Measurements from ENCODE around the gene RHO. TPM values are rescaled to one million over a fixed set of nuclear protein-coding genes. Genes with fewer than 3 reads are reported as not detected.

RHO gene
- total RNA-seq, 8 experiments from 2014 or later: 0.04 to 0.42 (median 0.10) TPM; not detected in 3

GRCh38 chr3:129584631-129585030 lies 56.2 kb downstream of the RHO start:
- in situ Hi-C loops (cut with MboI; ENCODE audit: low pct_unique_long_range_greater_than_20kb in 2 of 9, low sequenced_read_pairs in 9 of 9, unreplicated experiment in 9 of 9): no loop called here
- H3K4me3 ChIP-seq: no peak overlapping the region
- ATAC-seq (replicated peaks in 6 of 8): no peak

More at GRCh38 chr3:129584631-129585030, 56.2 kb downstream of the RHO start:
- Histone ChIP-seq H3K4me1 (replicated peaks in 1 of 2) (peaks cover 4 to 11% of the 10 kb centered on the region in 2 donors), H3K27ac (no peak overlapping the region)
- 92 to 100% (median 100%) methylated on average over 1 to 3 of the region's 3 CpGs; no CpG with 5 or more reads in 6 of the 10 experiments for WGBS, 10 experiments

Other genes starting within 250 kb of the RHO start
- 10 to 100 TPM; 18.4 to 40.3 (median 20.7) TPM for gene HMCES, start 249.8 kb upstream of the RHO start, total RNA-seq
- 1 to 10 TPM in 3 of 8 experiments, under 1 TPM in 5; 0.27 to 3.8 (median 0.55) TPM for gene EFCAB12, start 100.0 kb upstream of the RHO start, total RNA-seq
- 10 to 100 TPM; 18.0 to 39.8 (median 25.4) TPM for gene MBD4, start 88.7 kb upstream of the RHO start, total RNA-seq
- gene IFT122, start 88.4 kb upstream of the RHO start, total RNA-seq: 10 to 100 TPM in 7 of 8 experiments, 1 to 10 TPM in 1; 8.4 to 34.5 (median 24.8) TPM
- gene H1-8, start 14.5 kb downstream of the RHO start, total RNA-seq: not detected
- 10 to 100 TPM in 4 of 8 experiments, 1 to 10 TPM in 4; 5.0 to 77.3 (median 27.8) TPM for gene PLXND1, start 78.0 kb downstream of the RHO start, total RNA-seq

All from motor neuron (in vitro differentiated cells).